GM18526 (cell line): ENCODE results near the gene PDE4C.

Source experiments
- POLR2A ChIP-seq: IDR thresholded peaks from 3 replicates; pipeline ENCODE4 v1.6.1; 2011; ENCODE audit not compliant: insufficient read length; ENCODE audit errors: extremely low read depth

PDE4C gene

GRCh38 chr19:18225702-18226468, at the start of gene PDE4C:
Gene PDE4C, minus strand, starts transcription at chr19:18226438. Its CDS starts 23 bp downstream, at chr19:18226415.
- no peak for TF ChIP-seq POLR2A

DNA sequence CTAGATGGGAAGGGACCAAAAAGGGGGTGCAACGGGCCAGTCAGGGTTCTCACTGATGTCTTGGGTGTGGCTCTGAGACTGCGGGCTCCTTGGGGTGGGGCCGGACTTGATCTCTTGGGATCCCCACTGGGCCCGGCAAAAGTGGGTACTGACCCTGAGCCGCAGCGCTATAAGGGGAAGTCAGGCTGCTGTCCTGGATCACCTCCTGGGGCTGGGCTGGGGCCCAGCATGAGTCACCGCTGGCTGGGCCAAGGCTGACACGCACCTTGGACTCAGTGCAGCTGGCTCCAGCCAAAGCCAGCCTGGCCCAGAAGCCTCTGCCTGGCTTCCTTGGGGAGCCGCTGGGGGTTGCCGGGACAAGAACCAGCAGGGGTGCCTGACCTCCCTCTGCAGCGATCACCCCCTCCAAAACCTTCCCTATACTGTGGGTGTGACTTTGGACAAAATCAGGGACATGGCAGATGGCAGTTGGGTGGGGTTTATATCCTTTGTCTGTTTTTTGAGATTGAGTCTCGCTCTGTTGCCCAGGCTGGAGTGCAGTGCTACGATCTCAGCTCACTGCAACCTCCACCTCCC, 48.6 kb upstream of the PDE4C start:
- TF ChIP-seq POLR2A, result no peak

GRCh38 chr19:18274219-18274780, 48.1 kb upstream of the PDE4C start, which contains the start of gene IQCN:
Gene IQCN, minus strand, starts transcription at chr19:18274452. Its CDS starts 4,974 bp downstream, at chr19:18269478.
- TF ChIP-seq POLR2A, result no peak

DNA sequence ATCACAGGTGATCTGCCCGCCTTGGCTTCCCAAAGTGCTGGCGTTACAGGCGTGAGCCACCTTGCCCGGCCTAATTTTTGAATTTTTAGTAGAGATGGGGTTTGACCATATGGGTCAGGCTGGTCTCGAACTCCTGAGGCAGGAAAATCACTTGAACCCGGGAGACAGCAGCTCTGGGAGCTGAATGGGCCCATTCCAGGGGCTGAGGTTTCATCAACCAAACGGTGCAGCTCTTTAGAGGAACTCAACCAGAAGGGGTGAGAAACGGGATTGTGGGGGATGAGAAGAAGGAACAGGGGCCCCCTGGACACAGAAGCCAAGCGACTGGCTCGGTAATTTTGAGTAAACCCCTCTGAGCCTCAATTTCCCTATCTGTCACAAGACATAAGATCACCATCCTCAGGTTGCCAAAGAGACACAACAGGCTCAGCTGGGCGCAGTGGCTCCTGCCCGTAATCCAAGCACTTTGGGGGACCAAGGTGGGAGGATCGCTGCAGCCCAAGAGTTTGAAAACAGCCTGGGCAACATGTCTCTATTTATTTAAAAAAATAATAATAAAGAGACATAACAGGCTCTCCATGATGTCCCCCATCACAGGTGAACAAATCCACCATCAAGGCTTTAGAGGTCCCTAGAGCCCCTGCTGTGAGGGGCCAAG, 47.5 kb upstream of the PDE4C start:
- TF ChIP-seq POLR2A, result no peak

GRCh38 chr19:18271433-18271841, 45.2 kb upstream of the PDE4C start:
- TF ChIP-seq POLR2A, result no peak

GRCh38 chr19:18270326-18270725, 44.1 kb upstream of the PDE4C start:
- TF ChIP-seq POLR2A, result no peak

GRCh38 chr19:18269070-18269723, 43.0 kb upstream of the PDE4C start:
- TF ChIP-seq POLR2A, result no peak

DNA sequence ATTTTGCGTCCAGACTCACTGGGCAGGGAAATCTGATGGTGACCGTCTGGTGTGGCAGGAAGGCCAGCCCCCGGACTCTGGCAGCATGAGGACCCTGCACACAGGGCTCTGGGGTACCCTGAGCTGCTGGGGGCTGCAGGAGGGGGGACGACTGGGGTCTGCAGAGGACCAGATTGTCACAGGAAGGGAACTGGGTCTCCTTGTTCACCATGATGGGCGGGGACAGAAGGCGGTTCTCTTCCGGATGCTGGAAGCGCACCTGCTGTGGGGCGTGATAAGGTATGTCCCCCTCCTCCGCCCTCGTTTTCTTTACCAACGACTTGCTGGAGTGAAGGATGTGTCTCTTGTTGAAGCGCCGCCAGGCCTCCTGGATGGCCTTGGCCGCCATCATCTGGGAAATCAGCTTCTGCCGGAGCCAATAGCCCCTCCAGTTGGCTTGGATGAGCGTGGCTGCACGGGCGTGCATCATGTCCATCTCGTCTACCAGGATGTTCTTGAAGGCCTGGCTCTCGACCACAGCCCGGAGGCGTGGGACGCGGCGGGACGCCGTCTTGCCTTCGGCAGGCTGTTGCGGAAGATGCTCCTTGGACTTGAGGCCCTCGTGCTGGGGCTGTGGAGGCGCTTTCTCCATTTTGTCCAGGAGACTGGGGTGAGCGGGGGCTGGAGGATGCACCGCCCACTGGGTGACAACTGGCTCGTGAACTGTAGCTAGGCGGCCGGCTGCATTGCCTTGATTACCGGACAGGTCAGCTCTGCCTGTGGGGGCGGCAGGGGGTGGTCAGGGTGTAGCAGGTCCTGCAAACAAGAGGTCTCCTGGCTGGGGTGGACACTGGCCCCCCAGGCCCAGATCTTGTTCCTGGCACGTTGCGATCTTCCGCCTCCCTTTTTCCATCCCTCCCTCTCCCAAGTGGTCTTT, 40.8 kb upstream of the PDE4C start:
- no peak for TF ChIP-seq POLR2A

- TF ChIP-seq POLR2A, result no peak
Measured at GRCh38 chr19:18265582-18265981, 39.3 kb upstream of the PDE4C start.

- no peak for TF ChIP-seq POLR2A
Measured at GRCh38 chr19:18264971-18265540, 38.8 kb upstream of the PDE4C start.

GRCh38 chr19:18264137-18264854, 38.1 kb upstream of the PDE4C start:
- no peak for TF ChIP-seq POLR2A

DNA sequence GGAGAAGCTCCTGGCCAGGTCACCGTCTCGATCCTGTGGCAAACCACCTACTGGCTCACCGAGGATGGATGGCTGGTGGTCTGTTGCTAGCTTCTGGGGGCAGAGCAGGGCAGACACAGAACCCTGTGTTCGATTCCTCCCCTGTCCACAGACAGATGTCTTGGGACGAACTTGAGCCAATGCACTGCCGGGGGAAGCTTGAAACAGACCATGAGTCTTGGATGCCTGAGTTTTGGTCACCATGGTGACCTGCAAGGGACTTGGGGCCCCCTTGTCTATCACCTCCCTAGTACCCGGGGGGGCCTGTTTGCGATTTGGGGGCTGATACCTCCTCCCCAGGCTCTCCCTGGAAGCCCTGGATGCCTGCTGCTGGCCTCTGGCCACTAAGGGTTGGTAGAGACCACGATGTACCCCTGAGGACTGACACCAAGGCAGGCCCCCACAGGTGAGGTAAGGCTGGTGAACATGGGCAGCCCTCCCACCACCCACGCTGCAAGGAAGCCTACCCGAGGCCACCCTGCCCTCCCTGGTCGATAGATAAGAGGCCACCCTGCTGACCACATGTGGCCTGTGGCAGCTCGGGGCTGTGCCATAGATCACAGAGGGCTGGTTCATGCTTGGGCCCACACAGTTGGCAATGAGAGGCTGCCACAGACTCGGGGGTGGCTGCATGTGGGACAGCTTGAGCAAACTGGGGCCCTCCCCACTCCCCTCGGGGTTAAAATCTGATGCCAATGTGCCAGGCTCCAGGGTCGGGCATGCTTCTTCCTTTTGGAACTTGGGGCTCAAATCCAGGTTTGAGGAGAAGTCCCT, 37.3 kb upstream of the PDE4C start:
- no peak for TF ChIP-seq POLR2A
